ENCODE results near the gene SPATA20.

GRCh38 chr17:50599606-50600005 is 52.6 kb downstream of the SPATA20 start:
- no peak for TF ChIP-seq CTCF (IDR thresholded peaks at IDR 0.05)
- TF ChIP-seq POLR2A (IDR thresholded peaks at IDR 0.05), result no peak
- TF ChIP-seq EP300 (IDR thresholded peaks at IDR 0.05), result no peak

Measured in ovary (tissue), 3 donors.